ENCODE data around the gene NAIF1. TPM values are rescaled to one million over a fixed set of nuclear protein-coding genes. Genes with fewer than 3 reads are reported as not detected.

NAIF1 gene
- total RNA-seq, 1 experiment from 2014 or later, result 12.4 TPM

- Mint-ChIP-seq H3K27me3 (ENCODE audit: low read depth) (no peaks in the 10 kb centered on the region), H3K9me3 (no peaks in the 10 kb centered on the region), H3K27ac (no peak overlapping the region; the same call in 1 of the 2 replicates), H3K36me3 (no peaks in the 10 kb centered on the region), H3K4me3 (no peak overlapping the region), H3K4me1 (peaks cover 4% of the 10 kb centered on the region)
- TF ChIP-seq HMGXB4 (CRISPR knock-in tag; IDR thresholded peaks at IDR 0.05), result no peak
- no peak for TF ChIP-seq FOXJ3 (CRISPR knock-in tag; IDR thresholded peaks at IDR 0.05; ENCODE audit: borderline replicate concordance)
- no peak for TF ChIP-seq ATF6 (CRISPR knock-in tag; IDR thresholded peaks at IDR 0.05)
- no peak for TF ChIP-seq CBFB (CRISPR knock-in tag; IDR thresholded peaks at IDR 0.05; ENCODE audit: low read depth)
- no peak for TF ChIP-seq PRRX2 (CRISPR knock-in tag; IDR thresholded peaks at IDR 0.05)
- no peak for TF ChIP-seq E2F1 (CRISPR knock-in tag; IDR thresholded peaks at IDR 0.05)
- TF ChIP-seq FOXP4 (CRISPR knock-in tag; IDR thresholded peaks at IDR 0.05), result no peak
- TF ChIP-seq GTF2I (CRISPR knock-in tag; conservative IDR thresholded peaks at IDR 0.05), result no peak
- no peak for TF ChIP-seq JUN (CRISPR knock-in tag; IDR thresholded peaks at IDR 0.05)
- no peak for TF ChIP-seq ELF4 (CRISPR knock-in tag; IDR thresholded peaks at IDR 0.05; ENCODE audit: low read depth)
- no peak for TF ChIP-seq USF1 (CRISPR knock-in tag; IDR thresholded peaks at IDR 0.05)
- TF ChIP-seq PREB (CRISPR knock-in tag; IDR thresholded peaks at IDR 0.05; ENCODE audit: borderline replicate concordance), result no peak
- ATAC-seq, result no peak
- DNase-seq (ENCODE audit: low spot score), result no peak
- CTCF ChIA-PET, result interaction anchor here (1.2 to 3.6 kb wide), 4 partner anchors 10 to 104 kb away, joined by 4 to 26 read pairs (median 10); no protein-coding TSS in a partner anchor
- POLR2A ChIA-PET, result interaction anchor here (0.6 to 1.7 kb wide), 2 partner anchors 46 to 466 kb away, joined by 3 to 5 read pairs; no protein-coding TSS in a partner anchor
Observed at GRCh38 chr9:128025736-128026135, 41.4 kb downstream of the NAIF1 start.

GRCh38 chr9:128024761-128025308 lies 42.3 kb downstream of the NAIF1 start:
- ChIA-PET CTCF (interaction anchor here (1.1 to 3.6 kb wide), 4 partner anchors 10 to 104 kb away, joined by 4 to 26 read pairs (median 6); no protein-coding TSS in a partner anchor), POLR2A (no interaction called here)
- peaks cover 4% of the 10 kb centered on the region for H3K4me1 Mint-ChIP-seq
- no peaks in the 10 kb centered on the region for H3K9me3 Mint-ChIP-seq
- H3K36me3 Mint-ChIP-seq, result no peaks in the 10 kb centered on the region
- H3K27ac Mint-ChIP-seq, result no peak overlapping the region
- H3K4me3 Mint-ChIP-seq, result no peak overlapping the region
- ATAC-seq (no peak), DNase-seq (ENCODE audit: low spot score) (no peak)
- H3K27me3 Mint-ChIP-seq (ENCODE audit: low read depth), result no peaks in the 10 kb centered on the region
- TF ChIP-seq ZNF138 (CRISPR knock-in tag; conservative IDR thresholded peaks at IDR 0.05) (no peak), EMX1 (CRISPR knock-in tag; IDR thresholded peaks at IDR 0.05) (no peak), NR1H2 (CRISPR knock-in tag; IDR thresholded peaks at IDR 0.05) (no peak), OVOL2 (CRISPR knock-in tag; IDR thresholded peaks at IDR 0.05; ENCODE audit: borderline replicate concordance) (no peak), MXD4 (CRISPR knock-in tag; IDR thresholded peaks at IDR 0.05; ENCODE audit: borderline replicate concordance) (no peak), ARID4B (CRISPR knock-in tag; IDR thresholded peaks at IDR 0.05; ENCODE audit: borderline replicate concordance) (no peak), ATF2 (CRISPR knock-in tag; IDR thresholded peaks at IDR 0.05; ENCODE audit: borderline replicate concordance, low read depth) (no peak), ZNF423 (CRISPR knock-in tag; IDR thresholded peaks at IDR 0.05) (no peak)
